Brain microvascular endothelial cell (primary cell): ENCODE results near the gene ASIC5.

Experiments
- DNase-seq: peaks from one replicate; pipeline ENCODE4 v3.0.0-alpha.2; 2020
- H3K27ac ChIP-seq: fragments of 250-450 bp; sonication (Bioruptor Pico); 2 replicates; pipeline ENCODE4 v1.5.1; 2020; ENCODE audit warnings: mild to moderate bottlenecking, moderate library complexity
- H3K27me3 ChIP-seq: fragments of 250-450 bp; sonication (Bioruptor Pico); replicated peaks from 2 replicates; pipeline ENCODE4 v1.5.1; 2020; ENCODE audit warnings: mild to moderate bottlenecking
- H3K36me3 ChIP-seq: fragments of 250-450 bp; sonication (Bioruptor Pico); replicated peaks from 2 replicates; pipeline ENCODE4 v1.5.1; 2020; ENCODE audit warnings: mild to moderate bottlenecking
- H3K4me3 ChIP-seq: 2 replicates; pipeline ENCODE4 v1.5.1; 2011; ENCODE audit warnings: low read depth, mild to moderate bottlenecking, control low read depth, low read length, moderate library complexity
- CTCF ChIP-seq: IDR thresholded peaks from 2 replicates; pipeline ENCODE4 v1.5.1; 2011; ENCODE audit warnings: low read depth, mild to moderate bottlenecking, moderate library complexity, low read length, control low read depth, inconsistent platforms; ENCODE audit errors: missing control alignments
- in situ Hi-C: cut with HindIII; loops from 2 replicates; pipeline ENCODE4 v1.10.0; 2017; ENCODE audit warnings: low sequenced_read_pairs, low pct_ligation_motif_present

The ASIC5 gene

DNA sequence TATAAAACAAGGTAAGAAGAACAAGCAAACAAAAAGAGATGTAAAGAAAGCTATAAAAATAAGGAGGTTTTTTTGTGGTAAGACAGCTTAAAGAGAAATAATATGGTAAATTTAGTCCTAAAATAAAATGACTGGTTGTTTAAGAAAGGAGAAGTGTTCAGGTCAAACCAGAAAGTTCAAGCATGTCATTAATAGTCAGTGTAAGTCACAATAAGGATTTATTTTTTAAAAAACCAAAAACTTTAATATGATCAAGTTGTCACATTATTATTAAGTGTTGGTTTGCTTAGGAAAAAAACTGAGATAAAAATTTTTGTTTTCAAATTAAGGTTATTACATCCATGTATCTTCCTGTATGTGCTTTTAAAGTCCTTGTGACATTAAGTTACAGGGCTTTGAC lies 19.1 kb downstream of the ASIC5 start:
- TF ChIP-seq CTCF: no peak
- DNase-seq: no peak
- no peak overlapping the region for H3K27ac ChIP-seq
- in situ Hi-C loops: no loop called here
- H3K36me3 ChIP-seq: no peaks in the 10 kb centered on the region
- no peaks in the 10 kb centered on the region for H3K27me3 ChIP-seq
- H3K4me3 ChIP-seq: no peak overlapping the region

DNA sequence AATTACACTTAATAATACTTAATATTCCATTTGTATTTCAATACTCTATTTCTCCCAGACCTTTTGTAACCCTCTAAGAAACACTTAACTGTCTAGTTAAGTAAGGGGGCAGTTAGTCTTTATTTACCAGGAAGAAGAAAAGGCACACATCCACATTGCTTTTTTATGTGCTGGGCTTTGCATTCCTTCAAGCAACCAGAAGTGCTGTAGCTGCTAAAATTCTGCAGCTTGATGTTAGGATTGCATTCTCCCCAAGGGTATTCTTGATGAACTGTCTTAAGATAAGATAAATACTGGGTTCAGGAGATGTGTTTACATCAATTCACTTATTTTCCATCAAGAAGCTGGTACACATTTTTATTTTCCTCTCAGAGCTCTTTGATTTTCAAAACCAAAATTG lies 24.0 kb downstream of the ASIC5 start:
- Histone ChIP-seq H3K27me3 (no peaks in the 10 kb centered on the region), H3K4me3 (no peak overlapping the region), H3K36me3 (no peaks in the 10 kb centered on the region), H3K27ac (no peak overlapping the region)
- no peak for DNase-seq
- in situ Hi-C loops: no loop called here
- TF ChIP-seq CTCF: no peak

- in situ Hi-C loops: no loop called here
- no peak overlapping the region for H3K27ac ChIP-seq
- no peak for TF ChIP-seq CTCF
- H3K36me3 ChIP-seq: no peaks in the 10 kb centered on the region
- no peaks in the 10 kb centered on the region for H3K27me3 ChIP-seq
- no peak for DNase-seq
- no peak overlapping the region for H3K4me3 ChIP-seq
Measured at GRCh38 chr4:155837203-155837796, 28.8 kb downstream of the ASIC5 start.

DNA sequence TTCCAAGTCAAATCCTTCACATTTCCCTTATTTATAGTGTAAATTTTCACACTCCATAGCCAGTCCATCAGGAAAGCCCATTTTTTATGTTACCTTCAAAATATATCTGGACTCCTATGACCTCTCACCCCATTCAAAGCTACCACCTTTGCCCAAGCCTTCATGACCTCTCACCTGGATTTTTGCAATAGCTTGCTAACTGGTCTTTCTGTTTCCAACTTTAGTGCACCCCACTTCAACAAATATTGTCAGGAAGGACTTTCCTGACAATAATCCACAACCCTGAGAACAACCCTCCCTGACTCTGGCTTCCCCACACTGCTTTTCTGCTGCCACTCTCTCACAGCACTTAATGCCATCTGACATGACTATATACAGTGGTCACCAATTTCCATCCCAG lies 33.4 kb downstream of the ASIC5 start:
- in situ Hi-C loops: no loop called here

DNA sequence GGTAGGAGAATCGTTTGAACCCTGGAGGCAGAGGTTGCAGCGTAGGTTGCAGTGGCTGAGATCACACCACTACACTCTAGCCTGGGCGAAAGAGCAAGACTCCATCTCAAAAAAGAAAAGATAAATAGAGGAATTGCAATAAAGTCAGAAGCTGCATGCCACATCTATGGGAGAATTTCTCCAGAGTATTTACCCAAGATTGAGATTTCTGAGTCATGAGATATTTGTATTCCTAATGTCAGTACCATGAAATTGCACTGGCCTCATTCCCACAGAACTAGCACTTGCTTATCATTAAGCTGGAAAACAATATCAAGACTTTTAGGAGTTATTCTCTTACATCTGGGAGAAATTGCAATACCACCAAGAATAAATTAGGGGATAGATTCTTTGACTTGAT lies 37.4 kb downstream of the ASIC5 start:
- H3K36me3 ChIP-seq: no peaks in the 10 kb centered on the region
- TF ChIP-seq CTCF: no peak
- H3K27ac ChIP-seq: no peak overlapping the region
- in situ Hi-C loops: no loop called here
- no peak overlapping the region for H3K4me3 ChIP-seq
- peak; percentile 20 for DNase-seq
- H3K27me3 ChIP-seq: no peaks in the 10 kb centered on the region

More for the DNA sequence above, 33.4 kb downstream of the ASIC5 start:
- H3K27me3 ChIP-seq: no peaks in the 10 kb centered on the region
- no peak for TF ChIP-seq CTCF
- H3K27ac ChIP-seq: no peak overlapping the region
- H3K36me3 ChIP-seq: no peaks in the 10 kb centered on the region
- no peak overlapping the region for H3K4me3 ChIP-seq
- no peak for DNase-seq

DNA sequence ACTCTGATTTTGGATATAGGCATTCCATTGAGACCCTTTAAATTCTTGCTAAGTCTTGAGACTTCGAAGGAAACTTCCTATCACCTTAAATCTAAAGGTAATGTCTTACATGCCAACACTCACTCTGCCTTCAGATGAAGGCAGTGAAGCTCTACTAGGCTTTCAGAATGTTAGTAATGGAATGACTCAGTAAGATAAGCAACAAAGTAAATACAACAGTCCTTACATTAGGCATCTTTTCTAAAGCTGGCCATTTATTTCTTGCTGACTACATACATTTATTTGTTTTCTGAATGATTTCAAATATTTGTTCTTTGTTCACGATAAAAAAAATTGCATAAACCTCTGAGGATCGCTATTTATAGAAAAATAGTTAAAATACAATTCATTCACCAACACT lies 43.5 kb downstream of the ASIC5 start:
- H3K27ac ChIP-seq: no peak overlapping the region
- no peak for DNase-seq
- no peak for TF ChIP-seq CTCF
- H3K36me3 ChIP-seq: no peaks in the 10 kb centered on the region
- no peak overlapping the region for H3K4me3 ChIP-seq
- in situ Hi-C loops: loop anchor here (25.0 kb wide), 1 partner anchor 115 kb away; no protein-coding TSS in a partner anchor
- no peaks in the 10 kb centered on the region for H3K27me3 ChIP-seq
